Heart left ventricle (tissue), 16 donors: Measurements from ENCODE around the gene VPS26C. TPM values are rescaled to one million over a fixed set of nuclear protein-coding genes. Genes with fewer than 3 reads are reported as not detected.
"Not testable (repeated sequence)": the region's sequence is repeated elsewhere in the genome, so short reads cannot be mapped to it uniquely, and the experiment has no call there.

Source experiments
- ATAC-seq, 4 donors: fragments of 200-7000 bp; cut with Tn5 transposase; one replicate each; pipeline ENCODE4 v1.9.1; 2020 to 2022; ENCODE audit warnings: moderate library complexity in 4 of 4, mild to moderate bottlenecking in 3 of 4, moderate number of reproducible peaks in 1 of 4
- DNase-seq, 5 donors: peaks; one replicate each; pipeline ENCODE4 v3.0.0-alpha.2; 2020
- H3K27ac ChIP-seq, 12 donors: fragments of 200-600 bp; sonication (generic) in 4 of 12; one replicate each; pipeline versions ENCODE4 v1.5.0 to v1.8.0; 2016 to 2022; ENCODE audit warnings: mild to moderate bottlenecking in 2 of 12
- H3K27me3 ChIP-seq, 9 donors: fragments of 200-600 bp; sonication (generic) in 2 of 9; one replicate each; pipeline versions ENCODE4 v1.5.1 to v1.8.0; 2016 to 2022; ENCODE audit warnings: mild to moderate bottlenecking in 3 of 9
- H3K36me3 ChIP-seq, 9 donors: fragments of 200-600 bp; sonication (generic) in 2 of 9; one replicate each; pipeline versions ENCODE4 v1.5.0 to v1.8.0; 2018 to 2022; ENCODE audit warnings: mild to moderate bottlenecking in 2 of 9
- H3K4me1 ChIP-seq, 12 donors: fragments of 200-600 bp; sonication (generic) in 4 of 12; one replicate each; pipeline versions ENCODE4 v1.5.0 to v1.8.0; 2016 to 2022; ENCODE audit warnings: mild to moderate bottlenecking in 3 of 12
- H3K4me3 ChIP-seq, 12 donors: fragments of 200-600 bp; sonication (generic) in 4 of 12; one replicate each; pipeline versions ENCODE4 v1.5.0 to v1.8.0; 2017 to 2022; ENCODE audit warnings: mild to moderate bottlenecking in 9 of 12, moderate library complexity in 4 of 12
- H3K9me3 ChIP-seq, 12 donors: fragments of 200-600 bp; sonication (generic) in 4 of 12; one replicate each; pipeline versions ENCODE4 v1.5.0 to v1.8.0; 2016 to 2022; ENCODE audit warnings: mild to moderate bottlenecking in 1 of 12
- CTCF ChIP-seq, 12 donors: fragments of 200-600 bp; sonication (generic) in 4 of 12; IDR thresholded peaks; one replicate each; pipeline versions ENCODE4 v1.5.0 to v1.8.0; 2018 to 2022; ENCODE audit warnings: antibody characterized with exemption in 12 of 12, mild to moderate bottlenecking in 5 of 12
- POLR2A ChIP-seq, 2 donors: fragments of 450-650 bp; IDR thresholded peaks; one replicate each; pipeline ENCODE4 v1.6.1; 2017; ENCODE audit warnings: antibody characterized with exemption in 2 of 2, mild to moderate bottlenecking in 2 of 2, moderate library complexity in 2 of 2
- WGBS, 4 donors: extraction: QIAGEN DNeasy Blood & Tissue Kit in 2 of 4; methylation state at CpG; one replicate each; pipeline versions ENCODE4 v1.1.5 to v1.1.7; 2013 to 2018; 5-methylcytosine and 5-hydroxymethylcytosine counted together
- intact Hi-C, 10 donors: fragments of 100-400 bp; cut with DNase I; formaldehyde crosslinking; loops; one replicate each; pipeline versions ENCODE4 v1.11.1 to v1.14.2; 2022
- polyA plus RNA-seq, 2 donors: library from polyadenylated mRNA; stranded (reverse); fragments of 200-250 nt; gene quantifications; one replicate each; pipeline ENCODE4 v1.2.3, GENCODE V29; 2013
- total RNA-seq, 9 donors: library from RNA; depleted of rRNA in 2 of 9; stranded (reverse); fragments of >200 nt in 2 of 9; fragmentation: NEBNext Ultra II Directional in 3 of 9; extraction: Animal tissue kit (Norgen Biotek cat#: 25700) in 3 of 9; gene quantifications; one replicate each; pipeline versions ENCODE4 v1.1.0 to v1.2.4, GENCODE V29; 2016 to 2023
- donor health status: ischemic (EF 13 %, LVEDD 7.1; RV severe dilation, severe dysfunction).
- donor health status: healthy with polysubstance abuse.
- donor health status: DM: no; HTN: yes; CAD: no.
- donor health status: DM: no; HTN: no; CAD: no.
- donor health status: ischemic (EF 25% LVEDD 6.9; RV normal size, moderate dysfunction).
- donor health status: ischemic (EF 25% LVEDD 5.7; RV mildly dilated, moderate dysfunction).
- donor health status: healthy.
- donor health status: DM: yes; HTN: yes; CAD: no.
- donor health status: ischemic (EF 35%, LVEDD 5.7; RV mildly dilated, moderate dysfunction).
- donor health status: nonischemic (EF 11% LVEDD 7.7; RV severe dilation, severe dysfunction).
- donor health status: DM: yes; HTN: yes; CAD: no.
- donor health status: PGD.
- donor health status: ischemic (EF 29% LVEDD 5.4; RV normal size, mild dysfunction).
- donor health status: nonischemic (EF 23%, LVEDD 6.1; RV moderate dilation, normal function).

The VPS26C gene
- total and polyA plus RNA-seq, 11 donors, result 18.1 to 88.6 (median 53.5) TPM

- no peak for ATAC-seq
- peak in 1 of 5 donors; percentile 15 for DNase-seq
Measured at GRCh38 chr21:37294679-37295078, 27.5 kb upstream of the VPS26C start.

DNA sequence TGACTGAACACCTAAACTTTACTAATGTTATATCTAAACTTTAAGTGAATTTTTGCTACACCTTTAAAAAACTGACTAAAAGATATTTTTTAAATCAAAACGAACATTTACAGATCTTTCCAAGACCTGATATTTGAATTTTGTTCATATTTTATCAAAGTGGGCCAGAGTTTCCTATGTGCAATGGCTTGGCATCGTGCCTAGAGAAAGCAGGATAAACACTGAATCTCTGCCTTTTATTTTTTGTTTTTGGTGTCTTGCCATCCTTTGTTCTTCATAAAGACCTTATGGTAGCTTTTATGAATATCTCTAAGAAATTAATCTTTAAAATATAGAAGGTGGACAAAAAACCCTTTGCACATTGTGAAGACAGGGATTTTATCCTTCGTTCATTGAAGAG, 25.8 kb upstream of the VPS26C start:
- Histone ChIP-seq H3K27me3 (no peaks in the 10 kb centered on the region), H3K9me3 (no peaks in the 10 kb centered on the region), H3K4me3 (no peak overlapping the region), H3K4me1 (peaks cover 0 to 30% (median 12%) of the 10 kb centered on the region in 12 donors), H3K27ac (no peak overlapping the region), H3K36me3 (no peaks in the 10 kb centered on the region)
- WGBS, 4 donors, result 47 to 67% (median 48%) methylated on average over 3 of the region's 3 CpGs
- TF ChIP-seq CTCF (IDR thresholded peaks at IDR 0.05) (no peak), POLR2A (IDR thresholded peaks at IDR 0.05) (no peak)
- ATAC-seq (no peak), DNase-seq (peak in 1 of 5 donors; percentile 24)
- intact Hi-C loops, result no loop called here

More at GRCh38 chr21:37294679-37295078, 27.5 kb upstream of the VPS26C start:
- Histone ChIP-seq H3K36me3 (no peaks in the 10 kb centered on the region), H3K4me3 (no peak overlapping the region), H3K9me3 (no peaks in the 10 kb centered on the region), H3K27me3 (no peaks in the 10 kb centered on the region), H3K27ac (peak overlapping the region in 2 of 12 donors; percentile 11 to 15), H3K4me1 (peaks cover 0 to 30% (median 12%) of the 10 kb centered on the region in 12 donors)
- no peak for TF ChIP-seq POLR2A (IDR thresholded peaks at IDR 0.05)
- no peak for TF ChIP-seq CTCF (IDR thresholded peaks at IDR 0.05)
- intact Hi-C loops, result no loop called here
- 18 to 36% (median 25%) methylated on average over 5 of the region's 5 CpGs for WGBS, 4 donors

DNA sequence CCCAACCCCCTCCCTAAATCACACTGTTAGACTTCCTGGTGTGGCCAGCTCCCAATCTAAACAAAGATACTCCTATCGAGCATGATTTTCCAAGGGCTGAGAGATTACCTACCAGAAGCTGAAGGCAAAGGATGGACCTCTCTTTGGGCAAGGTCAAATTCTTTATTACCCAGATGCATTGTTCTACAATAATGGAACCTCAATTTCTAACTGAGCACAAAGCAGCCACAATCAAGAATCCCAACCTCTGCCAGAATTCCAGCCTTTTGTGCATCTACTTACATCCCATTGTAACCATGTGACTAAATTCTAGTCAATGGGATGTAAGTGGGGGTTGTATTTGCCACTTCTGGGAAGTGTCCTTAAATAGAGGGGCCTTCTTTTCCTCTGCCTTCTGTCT, 24.9 kb upstream of the VPS26C start:
- 30 to 53% (median 40%) methylated on average over 1 of the region's 1 CpG for WGBS, 4 donors

DNA sequence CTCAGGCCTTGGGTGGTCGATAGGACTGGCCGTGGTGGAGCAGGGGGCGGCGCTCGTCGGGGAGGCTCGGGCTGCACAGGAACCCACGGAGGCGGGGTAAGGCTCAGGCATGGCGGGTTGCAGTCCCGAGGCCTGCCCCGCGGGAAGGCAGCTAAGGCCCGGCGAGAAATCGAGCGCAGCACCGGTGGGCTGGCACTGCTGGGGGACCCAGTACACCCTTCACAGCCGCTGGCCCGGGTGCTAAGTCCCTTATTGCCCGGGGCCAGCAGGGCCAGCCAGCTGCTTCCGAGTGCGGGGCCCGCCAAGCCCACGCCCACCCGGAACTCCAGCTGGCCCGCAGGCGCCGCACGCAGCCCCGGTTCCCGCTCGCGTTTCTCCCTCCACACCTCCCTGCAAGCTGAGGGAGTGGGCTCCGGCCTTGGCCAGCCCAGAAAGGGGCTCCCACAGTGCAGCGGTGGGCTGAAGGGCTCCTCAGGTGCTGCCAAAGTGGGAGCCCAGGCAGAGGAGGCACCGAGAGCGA, 16.1 kb upstream of the VPS26C start:
- H3K4me1 ChIP-seq, ATAC-seq, intact Hi-C loops, DNase-seq, H3K4me3 ChIP-seq, H3K36me3 ChIP-seq, H3K27ac ChIP-seq, H3K9me3 ChIP-seq, H3K27me3 ChIP-seq: not testable (repeated sequence)
- 97 to 98% (median 98%) methylated on average over 15 to 38 of the region's 38 CpGs for WGBS, 4 donors

More for the DNA sequence above, 24.9 kb upstream of the VPS26C start:
- Histone ChIP-seq H3K27ac (no peak overlapping the region), H3K9me3 (no peaks in the 10 kb centered on the region), H3K4me3 (no peak overlapping the region), H3K36me3 (no peaks in the 10 kb centered on the region), H3K27me3 (no peaks in the 10 kb centered on the region), H3K4me1 (peaks cover 0 to 30% (median 12%) of the 10 kb centered on the region in 12 donors)
- no peak for TF ChIP-seq CTCF (IDR thresholded peaks at IDR 0.05)
- TF ChIP-seq POLR2A (IDR thresholded peaks at IDR 0.05), result no peak
- intact Hi-C loops, result no loop called here
- DNase-seq, result no peak
- no peak for ATAC-seq

DNA sequence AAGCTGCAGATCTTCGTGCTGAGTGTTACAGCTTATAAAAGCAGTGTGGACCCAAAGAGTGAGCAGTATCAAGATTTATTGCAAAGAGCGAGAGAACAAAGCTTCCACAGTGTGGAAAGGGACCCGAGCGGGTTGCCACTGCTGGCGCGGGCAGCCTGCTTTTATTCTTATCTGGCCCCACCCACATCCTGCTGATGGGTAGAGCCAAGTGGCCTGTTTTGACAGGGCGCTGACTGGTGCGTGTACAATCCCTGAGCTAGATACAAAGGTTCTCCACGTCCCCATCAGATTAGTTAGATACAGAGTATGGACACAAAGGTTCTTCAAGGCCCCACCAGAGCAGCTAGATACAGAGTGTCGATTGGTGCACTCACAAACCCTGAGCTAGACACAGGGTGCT, 15.5 kb upstream of the VPS26C start:
- DNase-seq, intact Hi-C loops, H3K9me3 ChIP-seq, H3K4me1 ChIP-seq, H3K36me3 ChIP-seq, H3K27ac ChIP-seq, H3K27me3 ChIP-seq, ATAC-seq: not testable (repeated sequence)
- WGBS, 4 donors, result 65 to 77% (median 75%) methylated on average over 9 to 10 of the region's 10 CpGs
- peak overlapping the region in 2 of 12 donors; percentile 15 to 18 for H3K4me3 ChIP-seq
